Caco-2 (cell line): ENCODE data around the gene NTNG1. TPM values are rescaled to one million over a fixed set of nuclear protein-coding genes. Genes with fewer than 3 reads are reported as not detected.

Experiments used
- BruUV-seq: library from RNA; stranded (reverse); fragments of 400-500 nt; replicated peaks from 2 replicates; lab custom pipeline; 2021; lab: Mats Ljungman, UMichigan
- CTCF ChIA-PET: fragments of 300-600 bp; sonication (Branson Sonifier 250); formaldehyde crosslinking; loops from one replicate; lab custom pipeline; 2022; ENCODE audit warnings: antibody characterized with exemption; lab: Charles Lee
- POLR2A ChIA-PET: fragments of 300-600 bp; sonication (Branson Sonifier 250); formaldehyde crosslinking; loops from one replicate; lab custom pipeline; 2022; ENCODE audit warnings: antibody characterized with exemption; lab: Charles Lee
- DNase-seq, 2 experiments: peaks; one replicate each; pipeline versions ENCODE4 v3.0.0 to v3.0.0-alpha.2; 2020 to 2022
- H3K27me3 ChIP-seq: replicated peaks from 2 replicates; pipeline ENCODE4 v1.6.0; 2011; ENCODE audit warnings: low read length; ENCODE audit not compliant: control insufficient read depth, insufficient read depth
- H3K36me3 ChIP-seq: 2 replicates; pipeline ENCODE4 v1.5.1; 2011; ENCODE audit warnings: low read length; ENCODE audit not compliant: control insufficient read depth, insufficient read depth
- H3K4me1 ChIP-seq: fragments of 250-450 bp; sonication (Bioruptor Pico); 2 replicates; pipeline ENCODE4 v1.5.1; 2020; ENCODE audit warnings: mild to moderate bottlenecking
- H3K4me3 ChIP-seq: 2 replicates; pipeline ENCODE4 v1.5.1; 2011; ENCODE audit warnings: low read depth, mild to moderate bottlenecking, control low read depth, low read length
- H3K9me3 ChIP-seq: fragments of 250-450 bp; sonication (Bioruptor Pico); 2 replicates; pipeline ENCODE4 v1.5.1; 2020; ENCODE audit warnings: mild to moderate bottlenecking, moderate library complexity
- H3K27ac Mint-ChIP-seq: one replicate; pipeline ENCODE4 v1.8.0; 2022; ENCODE audit warnings: mixed read lengths; ENCODE audit not compliant: unreplicated experiment
- H3K27me3 Mint-ChIP-seq: one replicate; pipeline ENCODE4 v1.8.0; 2022; ENCODE audit warnings: mixed read lengths; ENCODE audit not compliant: insufficient read depth, unreplicated experiment
- H3K36me3 Mint-ChIP-seq: one replicate; pipeline ENCODE4 v1.8.0; 2022; ENCODE audit warnings: mild to moderate bottlenecking, mixed read lengths; ENCODE audit not compliant: insufficient read depth, unreplicated experiment
- H3K4me1 Mint-ChIP-seq: one replicate; pipeline ENCODE4 v1.8.0; 2022; ENCODE audit warnings: low read depth, mixed read lengths; ENCODE audit not compliant: unreplicated experiment
- H3K4me3 Mint-ChIP-seq: one replicate; pipeline ENCODE4 v1.8.0; 2022; ENCODE audit warnings: mild to moderate bottlenecking, moderate library complexity, mixed read lengths; ENCODE audit not compliant: unreplicated experiment
- H3K9me3 Mint-ChIP-seq: one replicate; pipeline ENCODE4 v1.8.0; 2022; ENCODE audit warnings: mixed read lengths; ENCODE audit not compliant: unreplicated experiment
- CTCF ChIP-seq, 2 experiments: fragments of 200-600 bp in 1 of 2; IDR thresholded peaks; 1 replicate in 1 of 2; 2 replicates in 1 of 2; pipeline versions ENCODE4 v1.5.1 to v1.8.0; 2011 to 2022; ENCODE audit warnings: antibody characterized with exemption in 1 of 2, control low read depth in 1 of 2, inconsistent platforms in 1 of 2, low read depth in 1 of 2, low read length in 1 of 2, mild to moderate bottlenecking in 1 of 2, moderate library complexity in 1 of 2; ENCODE audit not compliant: insufficient read depth in 1 of 2, severe bottlenecking in 1 of 2, unreplicated experiment in 1 of 2
- intact Hi-C: fragments of 100-400 bp; cut with micrococcal nuclease; formaldehyde crosslinking; loops from one replicate; pipeline ENCODE4 v1.10.0; 2022; ENCODE audit not compliant: unreplicated experiment
- total RNA-seq: library from RNA; stranded (reverse); gene quantifications from 2 replicates; pipeline ENCODE4 v1.2.3, GENCODE V29; 2022

NTNG1 gene
- total RNA-seq, 1 experiment from 2014 or later, result not detected

- Mint-ChIP-seq H3K36me3 (no peaks in the 10 kb centered on the region), H3K9me3 (no peaks in the 10 kb centered on the region), H3K27ac (no peak overlapping the region), H3K4me3 (no peak overlapping the region), H3K27me3 (peaks cover 3% of the 10 kb centered on the region), H3K4me1 (no peaks in the 10 kb centered on the region)
- DNase-seq, result no peak
- H3K27me3 ChIP-seq, result no peaks in the 10 kb centered on the region
- intact Hi-C loops, result no loop called here
- no peaks in the 10 kb centered on the region for H3K4me1 ChIP-seq
- POLR2A ChIA-PET, result no interaction called here
- BruUV-seq, result no TSS peak
- H3K9me3 ChIP-seq, result no peaks in the 10 kb centered on the region
- TF ChIP-seq CTCF (IDR thresholded peaks at IDR 0.05; ENCODE audit: insufficient read depth in 1 of 2, low read depth in 1 of 2, low read length in 1 of 2, severe bottlenecking in 1 of 2, unreplicated experiment in 1 of 2), result no peak
- H3K36me3 ChIP-seq, result no peaks in the 10 kb centered on the region
- H3K4me3 ChIP-seq, result no peak overlapping the region
- CTCF ChIA-PET, result no interaction called here
Observed at GRCh38 chr1:107149946-107150345, 9.1 kb downstream of the NTNG1 start.

GRCh38 chr1:107151295-107151694 is 10.5 kb downstream of the NTNG1 start:
- Histone ChIP-seq H3K36me3 (no peaks in the 10 kb centered on the region), H3K4me1 (no peaks in the 10 kb centered on the region), H3K27me3 (no peaks in the 10 kb centered on the region), H3K9me3 (no peaks in the 10 kb centered on the region), H3K4me3 (no peak overlapping the region)
- BruUV-seq, result no TSS peak
- H3K27me3 Mint-ChIP-seq, result no peaks in the 10 kb centered on the region
- no peak overlapping the region for H3K27ac Mint-ChIP-seq
- H3K4me1 Mint-ChIP-seq, result no peaks in the 10 kb centered on the region
- no peak overlapping the region for H3K4me3 Mint-ChIP-seq
- POLR2A ChIA-PET, result no interaction called here
- CTCF ChIA-PET, result no interaction called here
- DNase-seq, result no peak
- intact Hi-C loops, result no loop called here
- H3K36me3 Mint-ChIP-seq, result no peaks in the 10 kb centered on the region
- no peak for TF ChIP-seq CTCF (IDR thresholded peaks at IDR 0.05; ENCODE audit: insufficient read depth in 1 of 2, low read depth in 1 of 2, low read length in 1 of 2, severe bottlenecking in 1 of 2, unreplicated experiment in 1 of 2)
- H3K9me3 Mint-ChIP-seq, result no peaks in the 10 kb centered on the region

GRCh38 chr1:107152395-107152794 is 11.6 kb downstream of the NTNG1 start:
- Mint-ChIP-seq H3K27ac (no peak overlapping the region), H3K9me3 (no peaks in the 10 kb centered on the region), H3K36me3 (no peaks in the 10 kb centered on the region), H3K27me3 (no peaks in the 10 kb centered on the region), H3K4me1 (no peaks in the 10 kb centered on the region), H3K4me3 (no peak overlapping the region)
- Histone ChIP-seq H3K4me3 (no peak overlapping the region), H3K27me3 (no peaks in the 10 kb centered on the region), H3K36me3 (no peaks in the 10 kb centered on the region), H3K4me1 (no peaks in the 10 kb centered on the region), H3K9me3 (no peaks in the 10 kb centered on the region)
- ChIA-PET POLR2A (no interaction called here), CTCF (no interaction called here)
- no TSS peak for BruUV-seq
- TF ChIP-seq CTCF (IDR thresholded peaks at IDR 0.05; ENCODE audit: insufficient read depth in 1 of 2, low read depth in 1 of 2, low read length in 1 of 2, severe bottlenecking in 1 of 2, unreplicated experiment in 1 of 2), result no peak
- intact Hi-C loops, result no loop called here
- DNase-seq, result no peak
